Caco-2 (cell line): ENCODE measurements around the gene NRBF2. TPM values are rescaled to one million over a fixed set of nuclear protein-coding genes. Genes with fewer than 3 reads are reported as not detected.

Experiments
- BruUV-seq: library from RNA; stranded (reverse); fragments of 400-500 nt; replicated peaks from 2 replicates; lab custom pipeline; 2021; lab: Mats Ljungman, UMichigan
- CTCF ChIA-PET: fragments of 300-600 bp; sonication (Branson Sonifier 250); formaldehyde crosslinking; loops from one replicate; lab custom pipeline; 2022; ENCODE audit warnings: antibody characterized with exemption; lab: Charles Lee
- POLR2A ChIA-PET: fragments of 300-600 bp; sonication (Branson Sonifier 250); formaldehyde crosslinking; loops from one replicate; lab custom pipeline; 2022; ENCODE audit warnings: antibody characterized with exemption; lab: Charles Lee
- DNase-seq, 2 experiments: peaks; one replicate each; pipeline versions ENCODE4 v3.0.0 to v3.0.0-alpha.2; 2020 to 2022
- H3K27me3 ChIP-seq: replicated peaks from 2 replicates; pipeline ENCODE4 v1.6.0; 2011; ENCODE audit warnings: low read length; ENCODE audit not compliant: control insufficient read depth, insufficient read depth
- H3K36me3 ChIP-seq: 2 replicates; pipeline ENCODE4 v1.5.1; 2011; ENCODE audit warnings: low read length; ENCODE audit not compliant: control insufficient read depth, insufficient read depth
- H3K4me1 ChIP-seq: fragments of 250-450 bp; sonication (Bioruptor Pico); 2 replicates; pipeline ENCODE4 v1.5.1; 2020; ENCODE audit warnings: mild to moderate bottlenecking
- H3K4me3 ChIP-seq: 2 replicates; pipeline ENCODE4 v1.5.1; 2011; ENCODE audit warnings: low read depth, mild to moderate bottlenecking, control low read depth, low read length
- H3K9me3 ChIP-seq: fragments of 250-450 bp; sonication (Bioruptor Pico); 2 replicates; pipeline ENCODE4 v1.5.1; 2020; ENCODE audit warnings: mild to moderate bottlenecking, moderate library complexity
- H3K27ac Mint-ChIP-seq: one replicate; pipeline ENCODE4 v1.8.0; 2022; ENCODE audit warnings: mixed read lengths; ENCODE audit not compliant: unreplicated experiment
- H3K27me3 Mint-ChIP-seq: one replicate; pipeline ENCODE4 v1.8.0; 2022; ENCODE audit warnings: mixed read lengths; ENCODE audit not compliant: insufficient read depth, unreplicated experiment
- H3K36me3 Mint-ChIP-seq: one replicate; pipeline ENCODE4 v1.8.0; 2022; ENCODE audit warnings: mild to moderate bottlenecking, mixed read lengths; ENCODE audit not compliant: insufficient read depth, unreplicated experiment
- H3K4me1 Mint-ChIP-seq: one replicate; pipeline ENCODE4 v1.8.0; 2022; ENCODE audit warnings: low read depth, mixed read lengths; ENCODE audit not compliant: unreplicated experiment
- H3K4me3 Mint-ChIP-seq: one replicate; pipeline ENCODE4 v1.8.0; 2022; ENCODE audit warnings: mild to moderate bottlenecking, moderate library complexity, mixed read lengths; ENCODE audit not compliant: unreplicated experiment
- H3K9me3 Mint-ChIP-seq: one replicate; pipeline ENCODE4 v1.8.0; 2022; ENCODE audit warnings: mixed read lengths; ENCODE audit not compliant: unreplicated experiment
- intact Hi-C: fragments of 100-400 bp; cut with micrococcal nuclease; formaldehyde crosslinking; loops from one replicate; pipeline ENCODE4 v1.10.0; 2022; ENCODE audit not compliant: unreplicated experiment
- total RNA-seq: library from RNA; stranded (reverse); gene quantifications from 2 replicates; pipeline ENCODE4 v1.2.3, GENCODE V29; 2022
- TF ChIP-seq, protein P1 (sequence below), 2 experiments: fragments of 200-600 bp in 1 of 2; IDR thresholded peaks; 1 replicate in 1 of 2; 2 replicates in 1 of 2; pipeline versions ENCODE4 v1.5.1 to v1.8.0; 2011 to 2022; ENCODE audit warnings: antibody characterized with exemption in 1 of 2, control low read depth in 1 of 2, inconsistent platforms in 1 of 2, low read depth in 1 of 2, low read length in 1 of 2, mild to moderate bottlenecking in 1 of 2, moderate library complexity in 1 of 2; ENCODE audit not compliant: insufficient read depth in 1 of 2, severe bottlenecking in 1 of 2, unreplicated experiment in 1 of 2

NRBF2 gene
- total RNA-seq, 1 experiment from 2014 or later: 52.5 TPM

DNA sequence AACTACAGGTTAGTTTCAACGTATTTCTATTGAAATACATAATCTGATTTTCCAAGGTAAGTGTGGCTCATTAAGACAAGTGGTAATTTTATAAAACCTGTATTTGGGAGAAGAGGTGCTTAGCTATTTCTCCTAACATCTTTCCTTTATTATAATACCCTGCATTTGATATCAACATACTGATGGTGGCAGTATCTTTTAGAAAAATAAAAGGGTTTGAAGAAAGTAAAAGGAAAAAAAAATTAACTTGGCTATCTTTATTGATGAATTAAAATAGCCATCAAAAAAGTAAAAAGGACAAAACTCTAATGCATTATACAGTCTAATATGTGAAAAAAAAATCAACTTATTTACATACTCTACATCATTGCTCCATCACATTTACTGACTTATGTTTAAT lies 68.0 kb downstream of the NRBF2 start:
- Histone ChIP-seq H3K36me3 (0 out of 2 replicates have a peak, but pooled peaks cover 2% of the 10 kb centered on the region), H3K27me3 (no peaks in the 10 kb centered on the region), H3K4me1 (no peaks in the 10 kb centered on the region), H3K9me3 (no peaks in the 10 kb centered on the region), H3K4me3 (no peak overlapping the region)
- POLR2A ChIA-PET: no interaction called here
- no peak overlapping the region for H3K27ac Mint-ChIP-seq
- BruUV-seq: no TSS peak
- peaks cover 52% of the 10 kb centered on the region for H3K36me3 Mint-ChIP-seq
- H3K4me1 Mint-ChIP-seq: no peaks in the 10 kb centered on the region
- H3K9me3 Mint-ChIP-seq: no peaks in the 10 kb centered on the region
- no peak for DNase-seq
- TF ChIP-seq, protein P1, sequence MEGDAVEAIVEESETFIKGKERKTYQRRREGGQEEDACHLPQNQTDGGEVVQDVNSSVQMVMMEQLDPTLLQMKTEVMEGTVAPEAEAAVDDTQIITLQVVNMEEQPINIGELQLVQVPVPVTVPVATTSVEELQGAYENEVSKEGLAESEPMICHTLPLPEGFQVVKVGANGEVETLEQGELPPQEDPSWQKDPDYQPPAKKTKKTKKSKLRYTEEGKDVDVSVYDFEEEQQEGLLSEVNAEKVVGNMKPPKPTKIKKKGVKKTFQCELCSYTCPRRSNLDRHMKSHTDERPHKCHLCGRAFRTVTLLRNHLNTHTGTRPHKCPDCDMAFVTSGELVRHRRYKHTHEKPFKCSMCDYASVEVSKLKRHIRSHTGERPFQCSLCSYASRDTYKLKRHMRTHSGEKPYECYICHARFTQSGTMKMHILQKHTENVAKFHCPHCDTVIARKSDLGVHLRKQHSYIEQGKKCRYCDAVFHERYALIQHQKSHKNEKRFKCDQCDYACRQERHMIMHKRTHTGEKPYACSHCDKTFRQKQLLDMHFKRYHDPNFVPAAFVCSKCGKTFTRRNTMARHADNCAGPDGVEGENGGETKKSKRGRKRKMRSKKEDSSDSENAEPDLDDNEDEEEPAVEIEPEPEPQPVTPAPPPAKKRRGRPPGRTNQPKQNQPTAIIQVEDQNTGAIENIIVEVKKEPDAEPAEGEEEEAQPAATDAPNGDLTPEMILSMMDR (IDR thresholded peaks at IDR 0.05; ENCODE audit: insufficient read depth in 1 of 2, low read depth in 1 of 2, low read length in 1 of 2, severe bottlenecking in 1 of 2, unreplicated experiment in 1 of 2): no peak
- intact Hi-C loops: no loop called here
- no peak overlapping the region for H3K4me3 Mint-ChIP-seq
- no peaks in the 10 kb centered on the region for H3K27me3 Mint-ChIP-seq
- CTCF ChIA-PET: no interaction called here
